Measurements from ENCODE around the gene MAFF. TPM values are rescaled to one million over a fixed set of nuclear protein-coding genes. Genes with fewer than 3 reads are reported as not detected.
"Not testable (repeated sequence)": the region's sequence is repeated elsewhere in the genome, so short reads cannot be mapped to it uniquely, and the experiment has no call there.

The MAFF gene
- 1 to 10 TPM in 5 of 6 donors, not detected in 1; 1.0 to 2.9 (median 1.6) TPM for polyA plus RNA-seq (ENCODE audit: low read depth in 6 of 6)

- peak; percentile 68 to 70 for ATAC-seq (ENCODE audit: low read depth in 2 of 2)
- peak within 1 kb of the TSS; percentile 71 to 97 (median 92) for H3K27ac Mint-ChIP-seq
- peaks cover 30 to 55% (median 47%) of the 10 kb centered on the region in 3 donors for H3K4me1 Mint-ChIP-seq
These were observed at the start of gene MAFF for GRCh38 chr22:38201711-38202436. MAFF (plus strand) TSS chr22:38201994; CDS start chr22:38213854, 11,860 bp downstream.

GRCh38 chr22:38153821-38154562, 47.8 kb upstream of the MAFF start:
- DNase-seq = no peak
- Mint-ChIP-seq H3K4me3 (no peak overlapping the region), H3K4me1 (peaks cover 10 to 32% (median 28%) of the 10 kb centered on the region in 3 donors), H3K36me3 (peaks cover 7 to 8% of the 10 kb centered on the region in 2 donors), H3K27ac (peak overlapping the region in 3 of 6 donors; percentile 21 to 71 (median 58)), H3K27me3 (no peaks in the 10 kb centered on the region), H3K9me3 (peaks cover 0 to 2% (median 0%) of the 10 kb centered on the region in 7 donors)
- ATAC-seq (ENCODE audit: low read depth in 2 of 2) = no peak

More at GRCh38 chr22:38201711-38202436, at the start of gene MAFF:
- peak; percentile 72 for DNase-seq
- H3K36me3 Mint-ChIP-seq = no peaks in the 10 kb centered on the region
- peaks cover 0 to 2% (median 0%) of the 10 kb centered on the region in 7 donors for H3K9me3 Mint-ChIP-seq
- peak within 1 kb of the TSS; percentile 63 to 94 (median 92) for H3K4me3 Mint-ChIP-seq
- no peaks in the 10 kb centered on the region for H3K27me3 Mint-ChIP-seq

DNA sequence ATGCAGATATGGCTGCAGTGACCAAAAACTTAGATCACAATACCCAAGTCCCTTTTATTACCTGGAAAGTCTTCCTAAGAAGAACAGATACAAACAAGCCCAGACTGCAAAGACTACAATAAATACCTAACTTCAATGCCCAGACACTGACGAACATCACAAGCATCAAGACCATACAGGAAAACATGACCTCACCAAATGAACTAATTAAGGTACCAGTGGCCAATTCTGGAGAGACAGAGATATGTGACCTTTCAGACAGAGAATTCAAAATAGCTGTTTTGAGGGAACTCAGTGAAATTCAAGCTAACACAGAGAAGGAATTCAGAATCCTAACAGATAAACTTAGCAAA, 47.3 kb upstream of the MAFF start:
- not testable (repeated sequence) for H3K4me3 Mint-ChIP-seq; ATAC-seq (ENCODE audit: low read depth in 2 of 2); H3K36me3 Mint-ChIP-seq; DNase-seq; H3K27me3 Mint-ChIP-seq; H3K9me3 Mint-ChIP-seq
- H3K27ac Mint-ChIP-seq = peak overlapping the region in 2 of 6 donors; percentile 24 to 29
- H3K4me1 Mint-ChIP-seq = peaks cover 12 to 32% (median 27%) of the 10 kb centered on the region in 3 donors

GRCh38 chr22:38155703-38156102, 46.1 kb upstream of the MAFF start:
- Mint-ChIP-seq H3K27me3 (no peaks in the 10 kb centered on the region), H3K4me3 (no peak overlapping the region), H3K36me3 (peaks cover 7 to 8% of the 10 kb centered on the region in 2 donors), H3K9me3 (peaks cover 0 to 2% (median 0%) of the 10 kb centered on the region in 7 donors), H3K27ac (no peak overlapping the region), H3K4me1 (peaks cover 10 to 25% (median 24%) of the 10 kb centered on the region in 3 donors)
- ATAC-seq (ENCODE audit: low read depth in 2 of 2) = no peak
- DNase-seq = no peak

DNA sequence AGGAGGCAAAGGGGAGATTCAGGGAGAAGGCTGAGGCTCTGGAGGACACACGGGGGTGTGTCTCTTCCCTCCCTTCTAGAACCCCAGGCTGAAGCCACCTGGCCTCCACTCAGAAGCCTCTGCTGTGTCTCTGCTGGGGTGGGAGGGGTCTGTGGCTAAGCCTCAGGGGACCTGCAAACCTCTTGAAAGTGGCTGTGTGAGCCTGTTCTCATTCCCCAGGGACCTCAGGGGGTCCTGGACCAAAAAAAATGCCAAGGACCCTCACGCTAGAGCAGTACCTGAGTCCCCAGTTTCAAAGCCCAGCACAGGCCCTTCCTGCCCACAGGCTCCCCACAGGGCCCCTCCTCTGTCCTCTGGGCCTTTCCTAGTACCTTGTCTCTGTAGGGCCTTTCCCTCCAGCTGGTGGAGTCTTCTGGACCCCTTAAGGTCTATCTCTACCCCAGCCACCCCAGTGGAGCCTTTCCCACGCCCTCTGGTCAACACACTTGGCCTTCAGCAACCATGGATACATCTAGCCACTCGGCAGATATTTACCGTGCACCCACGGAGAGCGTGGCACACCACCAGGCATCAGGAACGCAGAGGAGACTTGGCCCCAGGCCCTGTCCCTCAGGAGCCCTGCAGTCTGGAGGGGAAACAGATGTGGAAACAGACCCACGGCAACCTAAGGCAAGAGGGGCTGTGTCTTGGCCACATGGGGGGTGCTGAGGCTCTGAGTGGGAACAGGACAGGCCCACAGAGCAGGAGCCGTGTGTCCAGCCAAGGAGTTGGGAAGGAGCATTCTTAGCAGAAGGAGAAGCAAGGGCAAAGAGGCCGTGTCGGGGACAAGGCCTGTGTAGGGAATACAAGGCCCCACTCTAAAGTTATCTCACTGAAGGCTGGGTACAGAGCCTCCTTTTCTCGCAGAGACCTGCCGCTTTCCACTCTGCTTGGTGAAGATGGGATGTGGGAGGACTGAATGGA, 38.6 kb upstream of the MAFF start:
- DNase-seq (peak; percentile 29), ATAC-seq (ENCODE audit: low read depth in 2 of 2) (peak; percentile 8 to 9)
- H3K27ac Mint-ChIP-seq = peak overlapping the region; percentile 94 to 99 (median 98)
- H3K36me3 Mint-ChIP-seq = peaks cover 5 to 6% of the 10 kb centered on the region in 2 donors
- H3K27me3 Mint-ChIP-seq = no peaks in the 10 kb centered on the region
- H3K4me3 Mint-ChIP-seq = peak overlapping the region in 2 of 8 donors; percentile 59 to 65
- peaks cover 27 to 48% (median 30%) of the 10 kb centered on the region in 3 donors for H3K4me1 Mint-ChIP-seq
- H3K9me3 Mint-ChIP-seq = peaks cover 0 to 5% (median 0%) of the 10 kb centered on the region in 7 donors

- DNase-seq (no peak), ATAC-seq (ENCODE audit: low read depth in 2 of 2) (no peak)
- peaks cover 5 to 8% of the 10 kb centered on the region in 2 donors for H3K36me3 Mint-ChIP-seq
- no peaks in the 10 kb centered on the region for H3K27me3 Mint-ChIP-seq
- H3K9me3 Mint-ChIP-seq = peaks cover 0 to 5% (median 0%) of the 10 kb centered on the region in 7 donors
- peaks cover 27 to 48% (median 30%) of the 10 kb centered on the region in 3 donors for H3K4me1 Mint-ChIP-seq
- H3K4me3 Mint-ChIP-seq = no peak overlapping the region
- H3K27ac Mint-ChIP-seq = peak overlapping the region; percentile 80 to 99 (median 92)
These were observed 37.8 kb upstream of the MAFF start for GRCh38 chr22:38163844-38164550.

DNA sequence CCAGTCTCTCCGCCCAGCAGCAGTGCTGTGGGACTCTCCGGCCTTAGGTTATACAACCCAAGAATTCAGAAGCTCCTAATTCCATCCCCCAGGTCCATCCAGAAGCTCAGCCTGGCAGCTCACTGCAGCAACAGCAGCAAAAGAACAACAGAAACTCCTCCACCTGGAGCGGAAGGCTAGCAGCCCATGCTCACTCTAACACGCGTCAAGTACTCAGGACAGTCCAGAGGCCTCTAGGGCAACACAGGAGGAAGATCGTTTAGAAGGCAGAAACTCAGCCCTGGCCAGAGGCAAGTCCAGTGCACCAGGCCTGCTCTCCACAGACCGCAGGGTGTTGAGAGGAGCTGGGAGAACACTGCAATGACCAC, 37.3 kb upstream of the MAFF start:
- DNase-seq (no peak), ATAC-seq (ENCODE audit: low read depth in 2 of 2) (no peak)
- Mint-ChIP-seq H3K4me1 (peaks cover 27 to 46% (median 28%) of the 10 kb centered on the region in 3 donors), H3K27ac (peak overlapping the region in 4 of 6 donors; percentile 38 to 94 (median 44)), H3K27me3 (no peaks in the 10 kb centered on the region), H3K4me3 (no peak overlapping the region), H3K36me3 (peaks cover 5 to 8% of the 10 kb centered on the region in 2 donors), H3K9me3 (peaks cover 0 to 5% (median 0%) of the 10 kb centered on the region in 7 donors)

- Mint-ChIP-seq H3K27me3 (no peaks in the 10 kb centered on the region), H3K27ac (peak overlapping the region in 2 of 6 donors; percentile 38 to 57), H3K36me3 (peaks cover 5 to 8% of the 10 kb centered on the region in 2 donors)
These were observed 35.7 kb upstream of the MAFF start for GRCh38 chr22:38165922-38166593.

DNA sequence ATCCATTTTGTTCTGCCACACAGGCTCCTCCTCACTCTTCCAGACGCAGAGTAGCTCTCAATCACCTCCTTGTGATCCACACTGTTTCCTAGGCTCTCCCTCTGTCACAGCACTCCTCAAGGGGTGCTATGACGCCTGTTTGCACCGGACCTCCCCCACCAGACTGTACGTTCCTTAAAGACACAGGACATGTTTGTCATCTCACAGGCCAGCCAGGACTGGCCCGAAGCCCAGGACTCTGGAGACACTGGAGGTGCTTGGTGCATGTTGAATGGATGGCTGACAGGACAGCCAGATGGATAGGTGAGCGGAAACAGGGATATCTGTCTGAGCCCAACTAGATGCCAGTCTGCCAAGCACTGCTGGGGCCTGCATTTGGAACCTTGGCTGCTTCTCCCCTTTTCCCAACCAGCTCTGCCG, 33.8 kb upstream of the MAFF start:
- no peak overlapping the region for H3K4me3 Mint-ChIP-seq
- no peak for ATAC-seq (ENCODE audit: low read depth in 2 of 2)
- peak overlapping the region in 1 of 6 donors; percentile 42 for H3K27ac Mint-ChIP-seq
- H3K27me3 Mint-ChIP-seq = no peaks in the 10 kb centered on the region
- no peak for DNase-seq
- peaks cover 15 to 16% (median 15%) of the 10 kb centered on the region in 3 donors for H3K4me1 Mint-ChIP-seq
- H3K36me3 Mint-ChIP-seq = peaks cover 5 to 8% of the 10 kb centered on the region in 2 donors
- no peaks in the 10 kb centered on the region for H3K9me3 Mint-ChIP-seq

More at GRCh38 chr22:38165922-38166593, 35.7 kb upstream of the MAFF start:
- ATAC-seq (ENCODE audit: low read depth in 2 of 2) = no peak
- H3K4me1 Mint-ChIP-seq = peaks cover 22 to 35% (median 31%) of the 10 kb centered on the region in 3 donors
- DNase-seq = no peak
- H3K9me3 Mint-ChIP-seq = peaks cover 0 to 5% (median 0%) of the 10 kb centered on the region in 7 donors
- no peak overlapping the region for H3K4me3 Mint-ChIP-seq

DNA sequence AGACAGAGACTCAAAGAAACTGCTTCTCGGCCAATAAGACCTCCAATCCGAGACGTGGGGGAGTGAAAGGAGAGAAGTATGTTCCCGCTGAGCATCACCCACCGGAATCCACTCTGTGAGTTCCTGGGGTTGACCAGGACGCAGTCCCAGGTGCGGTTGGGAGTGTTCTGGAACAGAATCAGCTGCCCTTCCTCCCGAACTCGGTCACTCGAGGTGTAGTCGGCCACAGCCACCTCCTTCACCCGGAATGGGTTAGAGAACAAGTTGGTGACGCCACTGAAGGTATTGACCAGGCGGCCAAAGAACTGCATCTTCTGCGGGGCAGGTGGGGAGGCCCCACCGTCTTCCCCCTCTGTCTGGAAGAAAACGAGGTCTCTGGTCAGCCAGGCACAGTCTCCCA, 32.7 kb upstream of the MAFF start:
- DNase-seq (no peak), ATAC-seq (ENCODE audit: low read depth in 2 of 2) (no peak)
- H3K4me1 Mint-ChIP-seq = peaks cover 9 to 12% (median 9%) of the 10 kb centered on the region in 3 donors
- H3K4me3 Mint-ChIP-seq = no peak overlapping the region
- peak overlapping the region in 1 of 6 donors; percentile 49 for H3K27ac Mint-ChIP-seq
- peaks cover 5 to 8% of the 10 kb centered on the region in 2 donors for H3K36me3 Mint-ChIP-seq
- H3K27me3 Mint-ChIP-seq = no peaks in the 10 kb centered on the region
- H3K9me3 Mint-ChIP-seq = no peaks in the 10 kb centered on the region

- no peaks in the 10 kb centered on the region for H3K9me3 Mint-ChIP-seq
- DNase-seq (no peak), ATAC-seq (ENCODE audit: low read depth in 2 of 2) (no peak)
- no peak overlapping the region for H3K27ac Mint-ChIP-seq
- no peak overlapping the region for H3K4me3 Mint-ChIP-seq
- H3K36me3 Mint-ChIP-seq = peaks cover 5 to 8% of the 10 kb centered on the region in 2 donors
- H3K27me3 Mint-ChIP-seq = no peaks in the 10 kb centered on the region
- peaks cover 6 to 18% (median 16%) of the 10 kb centered on the region in 3 donors for H3K4me1 Mint-ChIP-seq
These were observed 31.3 kb upstream of the MAFF start for GRCh38 chr22:38170469-38170868.

All from naive B cell (primary cell).